HG03469 (cell line): ENCODE results near the gene FCHO2.

Source experiments
- ATAC-seq: cut with Tn5 transposase; IDR thresholded peaks from one replicate; pipeline ENCODE4 v1.9.1; 2021; ENCODE audit warnings: mild to moderate bottlenecking, moderate library complexity, moderate number of reproducible peaks; ENCODE audit not compliant: unreplicated experiment

The FCHO2 gene

GRCh38 chr5:73131711-73132425 lies 176.0 kb downstream of the FCHO2 start:
- no peak for ATAC-seq

GRCh38 chr5:73132759-73133158 lies 176.9 kb downstream of the FCHO2 start:
- ATAC-seq = no peak

DNA sequence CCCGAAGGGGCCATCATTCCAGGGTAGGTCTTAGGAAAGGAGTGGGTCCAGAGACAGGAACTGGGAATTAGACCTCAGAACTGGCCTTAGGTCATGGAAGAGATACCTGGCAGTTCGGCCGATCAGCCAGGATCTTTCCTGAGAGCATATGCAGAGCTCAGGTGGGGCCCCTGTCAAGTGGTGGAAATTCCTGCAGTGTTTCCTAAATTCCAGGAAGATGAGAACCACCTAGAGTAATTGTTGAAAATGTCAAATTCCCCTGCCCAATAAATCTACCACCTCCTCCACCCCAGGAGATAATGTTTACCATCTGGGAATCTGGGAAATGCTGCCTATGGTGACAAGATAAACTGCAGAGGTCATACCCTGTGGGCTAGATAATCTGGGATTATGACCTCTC lies 179.2 kb downstream of the FCHO2 start:
- ATAC-seq = no peak

GRCh38 chr5:73135429-73136054 lies 179.7 kb downstream of the FCHO2 start:
- no peak for ATAC-seq

DNA sequence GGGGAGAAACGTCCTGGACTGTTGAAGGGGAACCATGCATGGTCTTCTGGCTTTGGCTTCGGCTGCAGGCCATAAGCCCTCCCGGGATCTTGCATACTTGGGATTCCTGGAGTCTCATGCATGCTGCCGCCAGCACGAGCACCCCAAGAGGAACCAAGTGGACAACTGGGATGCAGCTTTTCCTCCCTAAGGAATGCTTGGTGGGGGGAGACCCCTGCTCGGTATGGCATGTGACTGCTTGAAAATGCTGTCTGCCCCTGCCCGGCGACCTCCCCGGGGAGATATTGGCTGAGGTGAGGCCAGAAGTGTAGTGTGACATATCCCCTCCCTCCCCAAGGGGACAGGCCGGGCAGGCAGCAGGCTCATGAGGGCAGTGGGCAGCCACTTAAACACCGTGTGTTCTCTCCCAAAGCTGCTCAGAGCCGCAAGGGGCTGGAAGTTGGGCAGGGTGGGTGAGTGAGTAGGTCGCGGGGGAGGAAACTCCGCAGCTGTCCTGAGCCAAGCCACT lies 180.3 kb downstream of the FCHO2 start:
- ATAC-seq = no peak

GRCh38 chr5:73137563-73138530 lies 182.0 kb downstream of the FCHO2 start:
- no peak for ATAC-seq

- no peak for ATAC-seq
Measured at GRCh38 chr5:73139485-73139884, 183.6 kb downstream of the FCHO2 start.
